Esophagus squamous epithelium (tissue), 4 donors: ENCODE results near the gene LDLRAP1.

Experiments used
- POLR2A ChIP-seq, 4 donors: fragments of 450-650 bp; IDR thresholded peaks; one replicate each; pipeline ENCODE4 v1.6.1; 2017; ENCODE audit warnings: antibody characterized with exemption in 4 of 4, mild to moderate bottlenecking in 4 of 4, moderate library complexity in 3 of 4
- TF ChIP-seq, protein P1 (sequence below), 6 experiments: fragments of 450-650 bp in 4 of 6; fragments of 200-600 bp in 2 of 6; sonication (generic) in 2 of 6; IDR thresholded peaks; one replicate each; pipeline ENCODE4 v1.5.1; 2016 to 2019; ENCODE audit warnings: antibody characterized with exemption in 6 of 6, mild to moderate bottlenecking in 4 of 6, moderate library complexity in 4 of 6

DNA sequence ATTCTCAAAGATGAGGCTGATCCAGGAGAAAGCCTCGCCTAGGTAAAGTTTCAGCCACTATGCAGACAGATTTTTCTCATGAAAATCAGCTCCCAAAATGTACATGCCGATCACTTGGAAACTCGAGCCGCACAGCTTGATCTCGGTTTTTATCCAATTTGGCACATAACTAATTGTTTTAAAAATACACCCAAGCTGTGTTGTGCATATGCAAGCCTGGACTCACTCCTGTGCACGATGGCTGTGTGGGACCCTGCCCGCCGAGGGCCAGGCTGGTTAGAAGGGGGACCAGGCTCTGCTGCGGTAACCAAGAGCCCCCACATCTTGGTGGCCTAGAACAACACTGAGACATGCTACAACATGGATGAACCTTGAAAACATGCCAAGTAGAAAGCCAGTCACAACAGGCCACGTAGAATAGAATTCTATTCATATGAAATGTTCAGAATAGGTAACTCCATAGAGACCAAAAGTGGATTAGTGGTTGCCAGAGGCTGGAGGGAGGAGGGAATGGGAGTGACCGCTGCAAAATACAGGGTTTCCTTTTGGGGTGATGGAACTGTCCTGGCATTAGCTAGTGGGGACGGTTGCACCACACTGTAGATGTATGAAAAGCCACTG lies 16.1 kb upstream of the LDLRAP1 start:
- TF ChIP-seq, protein P1, sequence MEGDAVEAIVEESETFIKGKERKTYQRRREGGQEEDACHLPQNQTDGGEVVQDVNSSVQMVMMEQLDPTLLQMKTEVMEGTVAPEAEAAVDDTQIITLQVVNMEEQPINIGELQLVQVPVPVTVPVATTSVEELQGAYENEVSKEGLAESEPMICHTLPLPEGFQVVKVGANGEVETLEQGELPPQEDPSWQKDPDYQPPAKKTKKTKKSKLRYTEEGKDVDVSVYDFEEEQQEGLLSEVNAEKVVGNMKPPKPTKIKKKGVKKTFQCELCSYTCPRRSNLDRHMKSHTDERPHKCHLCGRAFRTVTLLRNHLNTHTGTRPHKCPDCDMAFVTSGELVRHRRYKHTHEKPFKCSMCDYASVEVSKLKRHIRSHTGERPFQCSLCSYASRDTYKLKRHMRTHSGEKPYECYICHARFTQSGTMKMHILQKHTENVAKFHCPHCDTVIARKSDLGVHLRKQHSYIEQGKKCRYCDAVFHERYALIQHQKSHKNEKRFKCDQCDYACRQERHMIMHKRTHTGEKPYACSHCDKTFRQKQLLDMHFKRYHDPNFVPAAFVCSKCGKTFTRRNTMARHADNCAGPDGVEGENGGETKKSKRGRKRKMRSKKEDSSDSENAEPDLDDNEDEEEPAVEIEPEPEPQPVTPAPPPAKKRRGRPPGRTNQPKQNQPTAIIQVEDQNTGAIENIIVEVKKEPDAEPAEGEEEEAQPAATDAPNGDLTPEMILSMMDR (IDR thresholded peaks at IDR 0.05): no peak
- TF ChIP-seq POLR2A (IDR thresholded peaks at IDR 0.05): no peak
